HL-60 (cell line): ENCODE measurements around the gene ANKS6.

ENCODE experiments used
- DNase-seq, 2 experiments: peaks; one replicate each; pipeline ENCODE4 v3.0.0-alpha.2; 2010 to 2020; ENCODE audit warnings: low read depth in 1 of 2, low spot score in 1 of 2
- H3K27ac ChIP-seq: fragments of 250-450 bp; sonication (Bioruptor Pico); replicated peaks from 2 replicates; pipeline ENCODE4 v1.5.1; 2020; ENCODE audit warnings: mild to moderate bottlenecking, moderate library complexity
- H3K27me3 ChIP-seq: fragments of 250-450 bp; sonication (Bioruptor Pico); 2 replicates; pipeline ENCODE4 v1.5.1; 2021; ENCODE audit warnings: mild to moderate bottlenecking, moderate library complexity; ENCODE audit not compliant: insufficient read depth, poor library complexity, severe bottlenecking
- H3K4me3 ChIP-seq: replicated peaks from 2 replicates; pipeline ENCODE4 v1.5.1; 2011; ENCODE audit warnings: mild to moderate bottlenecking, control low read depth, low read length; ENCODE audit not compliant: insufficient read depth
- GABPA ChIP-seq: IDR thresholded peaks from 2 replicates; pipeline ENCODE4 v1.6.1; 2012; ENCODE audit warnings: low read depth
- POLR2AphosphoS5 ChIP-seq: IDR thresholded peaks from 2 replicates; pipeline ENCODE4 v1.6.1; 2012; ENCODE audit warnings: low read depth
- SPI1 ChIP-seq: IDR thresholded peaks from 2 replicates; pipeline ENCODE4 v1.6.1; 2012; ENCODE audit warnings: low read depth, mild to moderate bottlenecking, borderline replicate concordance
- TF ChIP-seq, protein P1 (sequence below): IDR thresholded peaks from one replicate; pipeline ENCODE4 v1.5.1; 2011; ENCODE audit warnings: low read length, control low read depth, inconsistent platforms; ENCODE audit not compliant: insufficient read depth
- TF ChIP-seq, protein P2 (sequence below): IDR thresholded peaks from 2 replicates; pipeline ENCODE4 v1.6.1; 2012; ENCODE audit warnings: low read depth; ENCODE audit not compliant: insufficient replicate concordance

The ANKS6 gene

DNA sequence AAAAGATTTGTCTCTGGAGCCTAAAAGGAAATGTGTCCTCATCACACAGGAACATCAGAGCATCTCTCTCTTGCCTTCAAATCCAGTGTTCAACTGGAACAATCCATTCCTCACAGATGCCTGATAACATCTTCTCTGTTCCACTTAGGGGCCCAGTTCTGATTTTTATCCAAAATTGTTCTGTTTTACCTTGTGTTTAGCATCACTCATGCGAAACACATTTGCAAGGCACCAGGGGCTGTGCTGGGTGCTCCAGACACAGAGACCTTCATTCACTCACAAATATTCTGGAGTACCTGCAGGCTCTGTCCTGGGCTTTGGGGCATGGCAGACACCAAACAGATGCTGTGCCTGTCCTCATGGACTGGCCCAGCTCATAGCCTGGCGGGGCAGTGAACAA, 101.4 kb downstream of the ANKS6 start:
- no peak for DNase-seq
- Histone ChIP-seq H3K27me3 (peaks cover 2% of the 10 kb centered on the region), H3K4me3 (no peak overlapping the region), H3K27ac (no peak overlapping the region)
- TF ChIP-seq POLR2AphosphoS5 (no peak), GABPA (no peak), SPI1 (no peak)
- TF ChIP-seq, protein P1, sequence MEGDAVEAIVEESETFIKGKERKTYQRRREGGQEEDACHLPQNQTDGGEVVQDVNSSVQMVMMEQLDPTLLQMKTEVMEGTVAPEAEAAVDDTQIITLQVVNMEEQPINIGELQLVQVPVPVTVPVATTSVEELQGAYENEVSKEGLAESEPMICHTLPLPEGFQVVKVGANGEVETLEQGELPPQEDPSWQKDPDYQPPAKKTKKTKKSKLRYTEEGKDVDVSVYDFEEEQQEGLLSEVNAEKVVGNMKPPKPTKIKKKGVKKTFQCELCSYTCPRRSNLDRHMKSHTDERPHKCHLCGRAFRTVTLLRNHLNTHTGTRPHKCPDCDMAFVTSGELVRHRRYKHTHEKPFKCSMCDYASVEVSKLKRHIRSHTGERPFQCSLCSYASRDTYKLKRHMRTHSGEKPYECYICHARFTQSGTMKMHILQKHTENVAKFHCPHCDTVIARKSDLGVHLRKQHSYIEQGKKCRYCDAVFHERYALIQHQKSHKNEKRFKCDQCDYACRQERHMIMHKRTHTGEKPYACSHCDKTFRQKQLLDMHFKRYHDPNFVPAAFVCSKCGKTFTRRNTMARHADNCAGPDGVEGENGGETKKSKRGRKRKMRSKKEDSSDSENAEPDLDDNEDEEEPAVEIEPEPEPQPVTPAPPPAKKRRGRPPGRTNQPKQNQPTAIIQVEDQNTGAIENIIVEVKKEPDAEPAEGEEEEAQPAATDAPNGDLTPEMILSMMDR = no peak
- TF ChIP-seq, protein P2, sequence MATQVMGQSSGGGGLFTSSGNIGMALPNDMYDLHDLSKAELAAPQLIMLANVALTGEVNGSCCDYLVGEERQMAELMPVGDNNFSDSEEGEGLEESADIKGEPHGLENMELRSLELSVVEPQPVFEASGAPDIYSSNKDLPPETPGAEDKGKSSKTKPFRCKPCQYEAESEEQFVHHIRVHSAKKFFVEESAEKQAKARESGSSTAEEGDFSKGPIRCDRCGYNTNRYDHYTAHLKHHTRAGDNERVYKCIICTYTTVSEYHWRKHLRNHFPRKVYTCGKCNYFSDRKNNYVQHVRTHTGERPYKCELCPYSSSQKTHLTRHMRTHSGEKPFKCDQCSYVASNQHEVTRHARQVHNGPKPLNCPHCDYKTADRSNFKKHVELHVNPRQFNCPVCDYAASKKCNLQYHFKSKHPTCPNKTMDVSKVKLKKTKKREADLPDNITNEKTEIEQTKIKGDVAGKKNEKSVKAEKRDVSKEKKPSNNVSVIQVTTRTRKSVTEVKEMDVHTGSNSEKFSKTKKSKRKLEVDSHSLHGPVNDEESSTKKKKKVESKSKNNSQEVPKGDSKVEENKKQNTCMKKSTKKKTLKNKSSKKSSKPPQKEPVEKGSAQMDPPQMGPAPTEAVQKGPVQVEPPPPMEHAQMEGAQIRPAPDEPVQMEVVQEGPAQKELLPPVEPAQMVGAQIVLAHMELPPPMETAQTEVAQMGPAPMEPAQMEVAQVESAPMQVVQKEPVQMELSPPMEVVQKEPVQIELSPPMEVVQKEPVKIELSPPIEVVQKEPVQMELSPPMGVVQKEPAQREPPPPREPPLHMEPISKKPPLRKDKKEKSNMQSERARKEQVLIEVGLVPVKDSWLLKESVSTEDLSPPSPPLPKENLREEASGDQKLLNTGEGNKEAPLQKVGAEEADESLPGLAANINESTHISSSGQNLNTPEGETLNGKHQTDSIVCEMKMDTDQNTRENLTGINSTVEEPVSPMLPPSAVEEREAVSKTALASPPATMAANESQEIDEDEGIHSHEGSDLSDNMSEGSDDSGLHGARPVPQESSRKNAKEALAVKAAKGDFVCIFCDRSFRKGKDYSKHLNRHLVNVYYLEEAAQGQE = no peak

DNA sequence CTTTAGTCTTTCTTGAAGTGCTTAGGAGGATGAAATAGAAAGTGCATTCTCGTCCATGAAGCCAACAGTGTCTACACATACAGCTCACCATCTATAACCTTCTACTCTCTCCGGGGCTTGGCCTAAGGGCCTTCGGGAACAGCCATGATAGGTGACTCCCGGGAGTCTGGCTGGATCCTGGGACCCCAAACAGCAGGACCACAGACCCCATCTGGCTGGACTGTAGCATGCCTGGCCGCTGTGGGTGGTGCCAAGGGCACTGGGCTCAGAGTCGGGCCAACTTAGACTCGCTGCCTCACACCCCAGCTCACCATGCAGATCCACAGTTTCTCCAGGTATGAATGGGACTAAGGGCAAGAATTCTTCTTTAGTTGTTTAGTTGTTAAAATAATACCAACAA, 104.0 kb downstream of the ANKS6 start:
- TF ChIP-seq, protein P2 = no peak
- H3K27me3 ChIP-seq = peaks cover 2% of the 10 kb centered on the region

DNA sequence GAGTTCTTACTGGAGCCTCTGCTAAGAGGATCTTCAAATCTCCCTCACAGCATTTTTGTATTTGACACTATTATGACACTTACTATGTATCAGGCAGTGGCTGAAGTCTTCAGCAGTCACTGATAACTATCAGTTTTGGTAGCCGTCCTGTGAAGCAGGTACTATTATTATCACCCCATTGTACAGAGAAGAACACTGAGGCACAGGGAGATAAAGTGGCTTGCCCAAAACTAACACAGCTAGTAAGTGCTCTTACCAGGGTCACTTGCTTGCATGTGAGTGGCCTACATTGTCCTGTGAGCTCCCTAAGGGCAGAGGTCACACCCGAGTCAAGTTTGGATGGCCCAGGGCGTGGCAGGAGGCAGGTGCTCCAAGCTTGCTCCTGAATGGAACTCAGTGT, 104.5 kb downstream of the ANKS6 start:
- TF ChIP-seq POLR2AphosphoS5 (no peak), GABPA (no peak), SPI1 (no peak)
- TF ChIP-seq, protein P1 = no peak
- TF ChIP-seq, protein P2 = no peak
- Histone ChIP-seq H3K27ac (no peak overlapping the region), H3K4me3 (no peak overlapping the region), H3K27me3 (peaks cover 2% of the 10 kb centered on the region)
- DNase-seq = no peak

More for the DNA sequence above, 104.0 kb downstream of the ANKS6 start:
- no peak overlapping the region for H3K27ac ChIP-seq
- H3K4me3 ChIP-seq = no peak overlapping the region
- DNase-seq = no peak

DNA sequence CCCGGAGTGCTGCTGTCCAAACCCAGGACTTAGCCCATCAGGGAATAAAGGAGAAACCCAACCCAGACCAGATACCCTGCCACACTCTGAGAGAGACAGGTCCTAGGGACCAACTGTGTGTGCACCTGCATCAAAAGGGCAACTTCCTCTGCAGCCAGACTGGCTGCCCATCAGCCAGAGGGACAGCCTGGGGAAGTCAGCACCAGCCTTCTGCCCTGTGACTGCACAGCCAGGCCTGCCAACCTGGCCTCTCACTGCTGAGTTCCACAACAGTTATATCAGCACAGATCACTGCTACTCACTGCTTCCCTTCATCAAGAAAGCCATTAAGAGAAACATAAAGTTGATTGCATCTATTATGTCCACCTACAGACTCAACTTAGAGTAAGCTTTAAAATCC, 105.7 kb downstream of the ANKS6 start:
- TF ChIP-seq, protein P1 = no peak
- TF ChIP-seq POLR2AphosphoS5 (no peak), GABPA (no peak), SPI1 (no peak)
- TF ChIP-seq, protein P2 = no peak
- DNase-seq = no peak
- Histone ChIP-seq H3K27ac (no peak overlapping the region), H3K27me3 (peaks cover under 1% of the 10 kb centered on the region), H3K4me3 (no peak overlapping the region)
